Heart right ventricle (tissue), 16 donors: ENCODE results near the gene ALMS1. TPM values are rescaled to one million over a fixed set of nuclear protein-coding genes. Genes with fewer than 3 reads are reported as not detected.

Experiments
- ATAC-seq, 8 donors: fragments of 200-7000 bp; cut with Tn5 transposase; one replicate each; pipeline ENCODE4 v1.9.1; 2020; ENCODE audit warnings: mild to moderate bottlenecking in 8 of 8, moderate library complexity in 8 of 8, moderate number of reproducible peaks in 1 of 8
- DNase-seq, 2 donors: peaks; one replicate each; pipeline ENCODE4 v3.0.0-alpha.2; 2020
- H3K27ac ChIP-seq, 10 donors: fragments of 200-600 bp; sonication (generic) in 2 of 10; one replicate each; pipeline versions ENCODE4 v1.5.0 to v1.8.0; 2020 to 2022; ENCODE audit warnings: mild to moderate bottlenecking in 3 of 10
- H3K27me3 ChIP-seq, 7 donors: fragments of 200-600 bp; one replicate each; pipeline ENCODE4 v1.8.0; 2021 to 2022; ENCODE audit warnings: mild to moderate bottlenecking in 2 of 7
- H3K36me3 ChIP-seq, 9 donors: fragments of 200-600 bp; sonication (generic) in 1 of 9; one replicate each; pipeline versions ENCODE4 v1.5.0 to v1.8.0; 2020 to 2022; ENCODE audit warnings: mild to moderate bottlenecking in 2 of 9
- H3K4me1 ChIP-seq, 9 donors: fragments of 200-600 bp; sonication (generic) in 1 of 9; one replicate each; pipeline versions ENCODE4 v1.5.0 to v1.8.0; 2020 to 2022; ENCODE audit warnings: mild to moderate bottlenecking in 4 of 9
- H3K4me3 ChIP-seq, 10 donors: fragments of 200-600 bp; sonication (generic) in 2 of 10; one replicate each; pipeline versions ENCODE4 v1.5.0 to v1.8.0; 2020 to 2022; ENCODE audit warnings: mild to moderate bottlenecking in 7 of 10, moderate library complexity in 2 of 10
- H3K9me3 ChIP-seq, 11 donors: fragments of 200-600 bp in 10 of 11; sonication (generic) in 2 of 11; one replicate each; pipeline versions ENCODE4 v1.5.0 to v1.8.0; 2013 to 2022; ENCODE audit warnings: mild to moderate bottlenecking in 2 of 11, control low read depth in 1 of 11, moderate library complexity in 1 of 11
- CTCF ChIP-seq, 9 donors: fragments of 200-600 bp; sonication (generic) in 2 of 9; IDR thresholded peaks; one replicate each; pipeline versions ENCODE4 v1.5.0 to v1.8.0; 2021 to 2022; ENCODE audit warnings: antibody characterized with exemption in 9 of 9, mild to moderate bottlenecking in 5 of 9, moderate library complexity in 1 of 9
- WGBS, 2 donors: extraction: QIAGEN DNeasy Blood & Tissue Kit; methylation state at CpG; one replicate each; pipeline ENCODE4 v1.1.7; 2013; ENCODE audit warnings: inconsistent platforms in 1 of 2; 5-methylcytosine and 5-hydroxymethylcytosine counted together
- intact Hi-C, 10 donors: fragments of 100-400 bp; cut with DNase I; formaldehyde crosslinking; loops; one replicate each; pipeline versions ENCODE4 v1.11.1 to v1.14.2; 2022
- polyA plus RNA-seq, 2 donors: library from polyadenylated mRNA; stranded (reverse); fragments of 200-250 nt; gene quantifications; one replicate each; pipeline ENCODE4 v1.2.3, GENCODE V29; 2013
- total RNA-seq, 10 donors: library from RNA; stranded (reverse); fragmentation: NEBNext Ultra II Directional in 3 of 10; extraction: Animal tissue kit (Norgen Biotek cat#: 25700) in 3 of 10; gene quantifications; one replicate each; pipeline versions ENCODE4 v1.2.1 to v1.2.4, GENCODE V29; 2021 to 2023
- donor health status: Arrhythmogenic right ventricular cardiomyopathy.
- donor health status: ischemic (EF 13 %, LVEDD 7.1; RV severe dilation, severe dysfunction).
- donor health status: healthy with polysubstance abuse.
- donor health status: DM: no; HTN: yes; CAD: no.
- donor health status: DM: no; HTN: no; CAD: no.
- donor health status: ischemic (EF 25% LVEDD 6.9; RV normal size, moderate dysfunction).
- donor health status: ischemic (EF 25% LVEDD 5.7; RV mildly dilated, moderate dysfunction).
- donor health status: healthy.
- donor health status: DM: yes; HTN: yes; CAD: no.
- donor health status: Ischemic cardiomyopathy.
- donor health status: ischemic (EF 35%, LVEDD 5.7; RV mildly dilated, moderate dysfunction).
- donor health status: nonischemic (EF 11% LVEDD 7.7; RV severe dilation, severe dysfunction).
- donor health status: DM: yes; HTN: yes; CAD: no.
- donor health status: PGD.
- donor health status: ischemic (EF 29% LVEDD 5.4; RV normal size, mild dysfunction).
- donor health status: nonischemic (EF 23%, LVEDD 6.1; RV moderate dilation, normal function).

ALMS1 gene
- total and polyA plus RNA-seq, 12 donors, result 3.8 to 16.9 (median 9.7) TPM

GRCh38 chr2:73651591-73652230 lies 266.1 kb downstream of the ALMS1 start:
- no peak for TF ChIP-seq CTCF (IDR thresholded peaks at IDR 0.05)
- Histone ChIP-seq H3K36me3 (no peaks in the 10 kb centered on the region), H3K27me3 (no peaks in the 10 kb centered on the region), H3K9me3 (peaks cover 0 to 11% (median 0%) of the 10 kb centered on the region in 11 donors), H3K27ac (no peak overlapping the region), H3K4me1 (no peaks in the 10 kb centered on the region), H3K4me3 (no peak overlapping the region)
- intact Hi-C loops, result no loop called here
- ATAC-seq, result no peak
- DNase-seq, result no peak
- WGBS, 2 donors, result 65 to 68% methylated on average over 6 of the region's 6 CpGs

DNA sequence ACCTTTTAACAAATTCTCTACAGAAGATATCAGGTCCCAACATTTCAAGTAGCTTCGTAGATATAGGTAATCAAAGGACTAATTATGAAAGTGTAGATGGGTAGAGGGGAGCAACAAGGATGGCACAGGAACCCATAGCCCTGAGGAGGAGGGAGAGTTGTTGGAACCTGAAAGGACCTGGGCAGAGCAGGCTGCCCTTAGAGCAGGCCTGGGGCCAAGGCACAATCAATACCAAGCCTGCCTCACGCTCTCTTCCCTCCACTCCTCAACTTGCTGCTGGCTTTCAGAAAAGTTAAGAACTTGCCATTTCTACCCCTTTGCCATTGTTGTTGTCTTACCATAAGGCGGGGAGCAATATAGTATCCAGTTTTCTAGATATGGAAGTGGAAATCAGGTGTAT lies 266.7 kb downstream of the ALMS1 start:
- ATAC-seq (no peak), DNase-seq (no peak)
- no peak for TF ChIP-seq CTCF (IDR thresholded peaks at IDR 0.05)
- no peak overlapping the region for H3K4me3 ChIP-seq
- H3K27me3 ChIP-seq, result no peaks in the 10 kb centered on the region
- intact Hi-C loops, result no loop called here
- peaks cover 0 to 8% (median 0%) of the 10 kb centered on the region in 11 donors for H3K9me3 ChIP-seq
- H3K27ac ChIP-seq, result no peak overlapping the region
- H3K36me3 ChIP-seq, result no peaks in the 10 kb centered on the region
- WGBS, 2 donors, result 91 to 93% methylated on average over 3 of the region's 3 CpGs
- no peaks in the 10 kb centered on the region for H3K4me1 ChIP-seq

- Histone ChIP-seq H3K27me3 (no peaks in the 10 kb centered on the region), H3K4me1 (no peaks in the 10 kb centered on the region), H3K4me3 (no peak overlapping the region), H3K27ac (no peak overlapping the region), H3K36me3 (no peaks in the 10 kb centered on the region), H3K9me3 (peaks cover 0 to 1% (median 0%) of the 10 kb centered on the region in 11 donors)
- intact Hi-C loops, result no loop called here
- 57 to 72% methylated on average over 2 of the region's 2 CpGs for WGBS, 2 donors
- no peak for TF ChIP-seq CTCF (IDR thresholded peaks at IDR 0.05)
- DNase-seq (no peak), ATAC-seq (no peak)
These were observed 268.5 kb downstream of the ALMS1 start for GRCh38 chr2:73654175-73654574.

Other genes with a start within 250 kb of the ALMS1 start
- gene NOTO, start 183.3 kb upstream of the ALMS1 start, total RNA-seq, result not detected
- not detected for gene NOTO, start 183.3 kb upstream of the ALMS1 start, polyA plus RNA-seq
- 10 to 100 TPM; 13.3 to 22.7 (median 17.5) TPM for gene SMYD5, start 171.6 kb upstream of the ALMS1 start, total RNA-seq
- gene SMYD5, start 171.6 kb upstream of the ALMS1 start, polyA plus RNA-seq, result 10 to 100 TPM; 17.0 to 17.9 TPM
- gene PRADC1, start 152.6 kb upstream of the ALMS1 start, total RNA-seq, result 10 to 100 TPM; 61.2 to 96.5 (median 76.6) TPM
- gene PRADC1, start 152.6 kb upstream of the ALMS1 start, polyA plus RNA-seq, result 100 to 1,000 TPM; 109 to 221 TPM
- gene CCT7, start 151.5 kb upstream of the ALMS1 start, total RNA-seq, result 100 to 1,000 TPM; 162 to 213 (median 177) TPM
- gene CCT7, start 151.5 kb upstream of the ALMS1 start, polyA plus RNA-seq, result 100 to 1,000 TPM; 209 to 332 TPM
- 1 to 10 TPM in 3 of 10 donors, under 1 TPM in 7; 0.57 to 1.8 (median 0.80) TPM for gene FBXO41, start 101.4 kb upstream of the ALMS1 start, total RNA-seq
- under 1 TPM; 0.12 to 0.51 TPM for gene FBXO41, start 101.4 kb upstream of the ALMS1 start, polyA plus RNA-seq
- under 1 TPM in 1 of 10 donors, not detected in 9; 0.36 TPM for gene EGR4, start 92.3 kb upstream of the ALMS1 start, total RNA-seq
- not detected for gene EGR4, start 92.3 kb upstream of the ALMS1 start, polyA plus RNA-seq